GM23338 (cell line): ENCODE results near the gene GRID1. TPM values are rescaled to one million over a fixed set of nuclear protein-coding genes. Genes with fewer than 3 reads are reported as not detected.

ENCODE experiments used
- ATAC-seq: fragments of 200-7000 bp; cut with Tn5 transposase; 3 replicates; pipeline ENCODE4 v1.9.1; 2020
- DNase-seq: peaks from one replicate; pipeline ENCODE4 v3.0.0-alpha.2; 2015; ENCODE audit warnings: low spot score
- H2AFZ ChIP-seq: fragments of 200-600 bp; sonication (generic); 2 replicates; pipeline ENCODE4 v1.8.0; 2016; ENCODE audit warnings: antibody characterized with exemption, mild to moderate bottlenecking, moderate library complexity
- H3F3A ChIP-seq: fragments of 200-600 bp; sonication (generic); replicated peaks from 2 replicates; pipeline ENCODE4 v1.8.0; 2017; ENCODE audit warnings: antibody characterized with exemption, mixed run types, low read depth
- H3K27ac ChIP-seq: fragments of 200-600 bp; sonication (generic); 2 replicates; pipeline ENCODE4 v1.6.1; 2016; ENCODE audit warnings: low read depth
- H3K27me3 ChIP-seq: fragments of 200-600 bp; sonication (generic); 2 replicates; pipeline ENCODE4 v1.8.0; 2016; ENCODE audit warnings: mild to moderate bottlenecking, mixed run types, moderate library complexity; ENCODE audit not compliant: insufficient read depth
- H3K36me3 ChIP-seq: fragments of 200-600 bp; sonication (generic); 2 replicates; pipeline ENCODE4 v1.8.0; 2016; ENCODE audit warnings: mild to moderate bottlenecking; ENCODE audit not compliant: insufficient read depth
- H3K4me1 ChIP-seq: fragments of 200-600 bp; sonication (generic); 2 replicates; pipeline ENCODE4 v1.8.0; 2016; ENCODE audit warnings: mild to moderate bottlenecking, moderate library complexity; ENCODE audit not compliant: insufficient read depth
- H3K4me2 ChIP-seq: fragments of 200-600 bp; sonication (generic); 2 replicates; pipeline ENCODE4 v1.7.1; 2017; ENCODE audit warnings: mixed run types
- H3K4me3 ChIP-seq: fragments of 200-600 bp; sonication (generic); 2 replicates; pipeline ENCODE4 v1.6.1; 2016; ENCODE audit warnings: mixed run types
- H3K79me2 ChIP-seq: fragments of 200-600 bp; sonication (generic); replicated peaks from 2 replicates; pipeline ENCODE4 v1.8.0; 2017; ENCODE audit warnings: mild to moderate bottlenecking; ENCODE audit not compliant: insufficient read depth
- H3K9me2 ChIP-seq: fragments of 200-600 bp; sonication (generic); 2 replicates; pipeline ENCODE4 v1.8.0; 2017; ENCODE audit not compliant: insufficient read depth
- H4K20me1 ChIP-seq: fragments of 200-600 bp; sonication (generic); replicated peaks from 2 replicates; pipeline ENCODE4 v1.8.0; 2017; ENCODE audit warnings: mild to moderate bottlenecking; ENCODE audit not compliant: insufficient read depth
- H3K27ac Mint-ChIP-seq: 2 replicates; pipeline ENCODE4 v1.8.0; 2020; ENCODE audit warnings: inconsistent platforms, mild to moderate bottlenecking, moderate library complexity, mixed read lengths
- H3K27me3 Mint-ChIP-seq: 3 replicates; pipeline ENCODE4 v1.8.0; 2022; ENCODE audit warnings: low read depth, mild to moderate bottlenecking, moderate library complexity, mixed read lengths, inconsistent platforms; ENCODE audit not compliant: insufficient read depth, poor library complexity
- H3K36me3 Mint-ChIP-seq: 3 replicates; pipeline ENCODE4 v1.8.0; 2021; ENCODE audit warnings: low read depth, mild to moderate bottlenecking, inconsistent platforms, moderate library complexity, mixed read lengths
- H3K4me1 Mint-ChIP-seq: 3 replicates; pipeline ENCODE4 v1.8.0; 2020; ENCODE audit warnings: mild to moderate bottlenecking, inconsistent platforms, mixed read lengths
- H3K4me3 Mint-ChIP-seq: 3 replicates; pipeline ENCODE4 v1.8.0; 2021; ENCODE audit warnings: moderate library complexity, mild to moderate bottlenecking, inconsistent platforms, mixed read lengths
- H3K9me3 Mint-ChIP-seq: 3 replicates; pipeline ENCODE4 v1.8.0; 2020; ENCODE audit warnings: moderate library complexity, mild to moderate bottlenecking, inconsistent platforms, mixed read lengths
- CREB1 ChIP-seq: fragments of 250-450 bp; sonication (Bioruptor Pico); IDR thresholded peaks from 2 replicates; pipeline ENCODE4 v1.5.0; 2020; ENCODE audit warnings: low read depth, mild to moderate bottlenecking, moderate library complexity
- EZH2 ChIP-seq: fragments of 200-600 bp; sonication (generic); IDR thresholded peaks from one replicate; pipeline ENCODE4 v1.8.0; 2017; ENCODE audit warnings: antibody characterized with exemption, mild to moderate bottlenecking, low read depth; ENCODE audit not compliant: unreplicated experiment
- EZH2phosphoT487 ChIP-seq: fragments of 200-600 bp; sonication (generic); IDR thresholded peaks from one replicate; pipeline ENCODE4 v1.8.1; 2018; ENCODE audit warnings: antibody characterized with exemption; ENCODE audit not compliant: unreplicated experiment
- NANOG ChIP-seq: IDR thresholded peaks from 2 replicates; pipeline ENCODE4 v1.6.1; 2016; ENCODE audit warnings: antibody characterized with exemption, borderline replicate concordance
- POLR2AphosphoS5 ChIP-seq: IDR thresholded peaks from 2 replicates; pipeline ENCODE4 v1.6.1; 2016; ENCODE audit warnings: antibody characterized with exemption, low read depth
- ZNF114 ChIP-seq: fragments of 250-450 bp; sonication (Bioruptor Pico); IDR thresholded peaks from 2 replicates; pipeline ENCODE4 v1.5.0; 2020; ENCODE audit warnings: mild to moderate bottlenecking, moderate library complexity
- ZNF331 ChIP-seq: fragments of 250-450 bp; sonication (Bioruptor Pico); IDR thresholded peaks from 2 replicates; pipeline ENCODE4 v1.5.0; 2020; ENCODE audit warnings: low read depth, mild to moderate bottlenecking, moderate library complexity
- polyA plus RNA-seq: library from polyadenylated mRNA; unstranded; fragments of >200 nt; fragmentation: Nextera tagmentation; extraction: Ambion mirVana; gene quantifications from 2 replicates; pipeline ENCODE4 v1.2.1, GENCODE V29; 2016
- total RNA-seq: library from RNA; depleted of rRNA; stranded (reverse); fragments of >200 nt; shearing (Covaris generic); gene quantifications from 2 replicates; pipeline ENCODE4 v1.2.3, GENCODE V29; 2014
- TF ChIP-seq, protein P1 (sequence below): IDR thresholded peaks from one replicate; pipeline ENCODE4 v1.6.1; 2018; ENCODE audit warnings: antibody characterized with exemption; ENCODE audit not compliant: unreplicated experiment
- TF ChIP-seq, protein P2 (sequence below), 2 experiments: fragments of 200-600 bp in 1 of 2; sonication (generic) in 1 of 2; conservative IDR thresholded peaks; 2 replicates each; pipeline versions ENCODE4 v1.5.1 to v1.6.1; 2016 to 2017; ENCODE audit warnings: antibody characterized with exemption in 2 of 2, low read depth in 2 of 2, mild to moderate bottlenecking in 2 of 2, moderate library complexity in 1 of 2
- TF ChIP-seq, protein P3 (sequence below): IDR thresholded peaks from 2 replicates; pipeline ENCODE4 v1.6.1; 2016; ENCODE audit warnings: antibody characterized with exemption

Gene GRID1
- total and polyA plus RNA-seq, 2 experiments from 2014 or later = 0.14 to 0.15 TPM

DNA sequence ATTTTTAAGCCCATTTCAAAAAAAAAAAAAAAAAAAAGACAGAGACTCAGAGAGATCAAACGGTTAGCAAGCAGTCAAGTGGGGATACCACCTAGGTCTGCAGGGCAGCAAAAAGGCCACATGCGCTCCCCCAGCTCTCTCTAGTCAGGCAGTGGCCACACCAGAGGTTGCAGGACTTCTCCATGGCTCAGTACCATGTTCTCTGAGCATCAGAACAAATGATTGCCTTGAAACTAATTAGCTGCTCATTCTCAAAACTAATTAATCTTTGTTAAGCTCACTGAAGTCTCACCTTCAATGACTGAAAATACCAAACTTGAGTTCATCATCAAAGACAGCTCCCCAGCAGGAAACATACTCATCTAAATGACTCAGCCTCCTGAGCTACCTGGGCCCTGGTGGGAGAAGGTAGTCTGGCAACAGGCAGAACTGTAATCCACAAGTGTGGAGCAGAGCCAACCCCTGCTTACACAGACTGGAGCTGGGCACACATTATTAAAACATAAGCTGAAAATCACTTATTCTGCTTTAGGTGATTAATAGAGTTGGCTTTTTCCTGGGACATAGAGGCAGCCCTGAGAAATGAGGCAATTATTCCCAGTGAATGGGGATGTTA is 319.6 kb downstream of the GRID1 start:
- no peaks in the 10 kb centered on the region for H3K79me2 ChIP-seq
- ATAC-seq (no peak), DNase-seq (no peak)
- Mint-ChIP-seq H3K9me3 (peaks cover 67% of the 10 kb centered on the region), H3K27me3 (no peaks in the 10 kb centered on the region), H3K4me1 (no peaks in the 10 kb centered on the region; the same call in 2 of the 3 replicates), H3K4me3 (no peak overlapping the region), H3K36me3 (no peaks in the 10 kb centered on the region), H3K27ac (no peak overlapping the region)
- H4K20me1 ChIP-seq = no peaks in the 10 kb centered on the region
- H3K4me1 ChIP-seq = no peaks in the 10 kb centered on the region
- H3K36me3 ChIP-seq = no peaks in the 10 kb centered on the region
- H3K4me2 ChIP-seq = no peak overlapping the region
- TF ChIP-seq, protein P1, sequence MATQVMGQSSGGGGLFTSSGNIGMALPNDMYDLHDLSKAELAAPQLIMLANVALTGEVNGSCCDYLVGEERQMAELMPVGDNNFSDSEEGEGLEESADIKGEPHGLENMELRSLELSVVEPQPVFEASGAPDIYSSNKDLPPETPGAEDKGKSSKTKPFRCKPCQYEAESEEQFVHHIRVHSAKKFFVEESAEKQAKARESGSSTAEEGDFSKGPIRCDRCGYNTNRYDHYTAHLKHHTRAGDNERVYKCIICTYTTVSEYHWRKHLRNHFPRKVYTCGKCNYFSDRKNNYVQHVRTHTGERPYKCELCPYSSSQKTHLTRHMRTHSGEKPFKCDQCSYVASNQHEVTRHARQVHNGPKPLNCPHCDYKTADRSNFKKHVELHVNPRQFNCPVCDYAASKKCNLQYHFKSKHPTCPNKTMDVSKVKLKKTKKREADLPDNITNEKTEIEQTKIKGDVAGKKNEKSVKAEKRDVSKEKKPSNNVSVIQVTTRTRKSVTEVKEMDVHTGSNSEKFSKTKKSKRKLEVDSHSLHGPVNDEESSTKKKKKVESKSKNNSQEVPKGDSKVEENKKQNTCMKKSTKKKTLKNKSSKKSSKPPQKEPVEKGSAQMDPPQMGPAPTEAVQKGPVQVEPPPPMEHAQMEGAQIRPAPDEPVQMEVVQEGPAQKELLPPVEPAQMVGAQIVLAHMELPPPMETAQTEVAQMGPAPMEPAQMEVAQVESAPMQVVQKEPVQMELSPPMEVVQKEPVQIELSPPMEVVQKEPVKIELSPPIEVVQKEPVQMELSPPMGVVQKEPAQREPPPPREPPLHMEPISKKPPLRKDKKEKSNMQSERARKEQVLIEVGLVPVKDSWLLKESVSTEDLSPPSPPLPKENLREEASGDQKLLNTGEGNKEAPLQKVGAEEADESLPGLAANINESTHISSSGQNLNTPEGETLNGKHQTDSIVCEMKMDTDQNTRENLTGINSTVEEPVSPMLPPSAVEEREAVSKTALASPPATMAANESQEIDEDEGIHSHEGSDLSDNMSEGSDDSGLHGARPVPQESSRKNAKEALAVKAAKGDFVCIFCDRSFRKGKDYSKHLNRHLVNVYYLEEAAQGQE = no peak
- no peak for TF ChIP-seq EZH2phosphoT487
- TF ChIP-seq ZNF114 (CRISPR knock-in tag) = no peak
- TF ChIP-seq EZH2 = no peak
- TF ChIP-seq POLR2AphosphoS5 = no peak
- TF ChIP-seq, protein P2, sequence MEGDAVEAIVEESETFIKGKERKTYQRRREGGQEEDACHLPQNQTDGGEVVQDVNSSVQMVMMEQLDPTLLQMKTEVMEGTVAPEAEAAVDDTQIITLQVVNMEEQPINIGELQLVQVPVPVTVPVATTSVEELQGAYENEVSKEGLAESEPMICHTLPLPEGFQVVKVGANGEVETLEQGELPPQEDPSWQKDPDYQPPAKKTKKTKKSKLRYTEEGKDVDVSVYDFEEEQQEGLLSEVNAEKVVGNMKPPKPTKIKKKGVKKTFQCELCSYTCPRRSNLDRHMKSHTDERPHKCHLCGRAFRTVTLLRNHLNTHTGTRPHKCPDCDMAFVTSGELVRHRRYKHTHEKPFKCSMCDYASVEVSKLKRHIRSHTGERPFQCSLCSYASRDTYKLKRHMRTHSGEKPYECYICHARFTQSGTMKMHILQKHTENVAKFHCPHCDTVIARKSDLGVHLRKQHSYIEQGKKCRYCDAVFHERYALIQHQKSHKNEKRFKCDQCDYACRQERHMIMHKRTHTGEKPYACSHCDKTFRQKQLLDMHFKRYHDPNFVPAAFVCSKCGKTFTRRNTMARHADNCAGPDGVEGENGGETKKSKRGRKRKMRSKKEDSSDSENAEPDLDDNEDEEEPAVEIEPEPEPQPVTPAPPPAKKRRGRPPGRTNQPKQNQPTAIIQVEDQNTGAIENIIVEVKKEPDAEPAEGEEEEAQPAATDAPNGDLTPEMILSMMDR (conservative IDR thresholded peaks at IDR 0.05; ENCODE audit: low read depth in 2 of 2) = no peak
- TF ChIP-seq ZNF331 (CRISPR knock-in tag) = no peak
- TF ChIP-seq, protein P3, sequence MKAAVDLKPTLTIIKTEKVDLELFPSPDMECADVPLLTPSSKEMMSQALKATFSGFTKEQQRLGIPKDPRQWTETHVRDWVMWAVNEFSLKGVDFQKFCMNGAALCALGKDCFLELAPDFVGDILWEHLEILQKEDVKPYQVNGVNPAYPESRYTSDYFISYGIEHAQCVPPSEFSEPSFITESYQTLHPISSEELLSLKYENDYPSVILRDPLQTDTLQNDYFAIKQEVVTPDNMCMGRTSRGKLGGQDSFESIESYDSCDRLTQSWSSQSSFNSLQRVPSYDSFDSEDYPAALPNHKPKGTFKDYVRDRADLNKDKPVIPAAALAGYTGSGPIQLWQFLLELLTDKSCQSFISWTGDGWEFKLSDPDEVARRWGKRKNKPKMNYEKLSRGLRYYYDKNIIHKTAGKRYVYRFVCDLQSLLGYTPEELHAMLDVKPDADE = no peak
- no peak for TF ChIP-seq CREB1
- no peak for TF ChIP-seq NANOG
- no peak overlapping the region for H3K27ac ChIP-seq
- H3F3A ChIP-seq = no peaks in the 10 kb centered on the region
- H3K27me3 ChIP-seq = no peaks in the 10 kb centered on the region
- H3K4me3 ChIP-seq = no peak overlapping the region
- H3K9me2 ChIP-seq = no peaks in the 10 kb centered on the region
- H2AFZ ChIP-seq = no peak overlapping the region
